Measurements from ENCODE around the gene CDC123.
A peak's percentile ranks its signal among the peaks of the same experiment; 100 is the strongest.
"Not testable (repeated sequence)": the region's sequence is repeated elsewhere in the genome, so short reads cannot be mapped to it uniquely, and the experiment has no call there.

Gene CDC123

DNA sequence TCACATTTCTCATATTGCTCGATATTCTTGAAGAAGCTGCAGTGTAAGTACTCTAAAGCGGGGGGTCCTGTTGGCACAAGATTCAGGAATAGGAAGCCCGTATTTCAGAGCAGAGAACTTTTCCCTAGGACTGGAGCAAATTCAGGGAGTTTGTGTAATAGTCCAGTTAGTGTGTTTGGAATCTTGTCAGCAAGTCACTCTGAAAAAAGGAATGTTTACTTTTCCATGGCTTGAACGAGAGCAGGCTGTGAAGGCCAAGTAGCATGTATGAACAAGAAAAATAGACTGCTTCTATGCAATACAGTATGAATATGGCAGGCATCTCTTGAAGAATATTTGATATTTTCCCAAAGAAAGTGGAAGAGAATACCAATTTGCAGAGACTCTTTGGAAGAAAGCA, 39.8 kb downstream of the CDC123 start:
- DNase-seq (ENCODE audit: low read depth), result no peak

DNA sequence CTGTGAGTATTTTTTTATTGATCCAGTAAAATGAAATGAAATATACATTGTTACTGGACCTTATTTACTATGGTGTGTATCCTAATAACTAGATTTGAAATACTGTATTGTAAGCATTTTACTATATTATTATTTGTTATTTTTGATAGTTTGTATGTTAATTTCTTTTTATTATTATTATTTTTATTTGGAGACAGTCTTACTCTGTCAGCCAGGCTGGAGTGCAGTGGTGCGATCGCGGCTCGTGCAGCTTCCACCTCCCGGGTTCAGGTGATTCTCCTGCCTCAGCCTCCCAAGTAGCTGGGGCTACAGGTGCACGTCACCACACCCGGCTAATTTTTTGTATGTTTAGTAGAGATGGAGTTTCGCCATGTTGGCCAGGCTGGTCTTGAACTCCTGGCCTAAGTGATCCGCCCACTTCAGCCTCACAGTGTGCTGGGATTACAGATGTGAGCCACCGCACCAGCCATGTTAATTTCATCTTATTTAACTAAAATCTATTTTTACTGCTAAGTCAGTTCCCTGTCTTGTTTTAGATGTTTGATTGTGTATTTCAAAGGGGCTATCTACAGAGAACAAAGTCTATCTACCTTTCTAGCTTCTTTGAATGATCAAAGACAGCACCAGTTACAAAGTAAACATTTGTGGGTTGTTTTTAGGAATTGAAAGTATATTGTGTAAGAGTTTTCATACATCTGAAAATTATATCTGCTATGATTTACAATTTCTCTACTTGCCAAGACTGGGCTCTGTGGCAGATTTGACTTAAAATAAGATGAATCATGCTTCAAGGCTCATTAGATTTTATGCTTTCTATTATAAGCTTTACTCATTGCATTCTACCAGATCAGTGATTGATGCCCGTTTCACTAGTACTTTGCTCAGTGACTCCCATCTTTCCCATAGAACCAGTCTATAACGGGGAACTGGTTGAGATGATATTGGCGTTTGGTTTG, 41.6 kb downstream of the CDC123 start:
- no peak for DNase-seq (ENCODE audit: low read depth)

DNA sequence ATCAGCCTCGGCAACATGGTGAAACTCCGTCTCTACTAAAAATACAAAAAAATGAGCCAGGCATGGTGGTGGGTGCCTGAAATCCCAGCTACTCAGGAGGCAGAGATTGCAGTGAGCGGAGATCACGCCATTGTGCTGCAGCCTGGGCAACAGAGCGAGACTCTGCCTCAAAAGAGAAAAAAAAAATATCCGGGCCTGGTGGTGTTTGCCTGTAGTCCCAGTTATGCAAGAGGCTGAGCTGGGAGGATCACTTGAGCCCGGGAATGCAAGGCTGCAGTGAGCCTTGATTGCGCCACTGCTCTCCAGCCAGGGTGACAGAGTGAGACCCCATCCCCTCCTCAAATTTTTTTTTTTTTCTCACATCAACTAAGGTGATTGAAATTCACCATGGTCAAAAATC, 42.8 kb downstream of the CDC123 start:
- DNase-seq (ENCODE audit: low read depth), result no peak

DNA sequence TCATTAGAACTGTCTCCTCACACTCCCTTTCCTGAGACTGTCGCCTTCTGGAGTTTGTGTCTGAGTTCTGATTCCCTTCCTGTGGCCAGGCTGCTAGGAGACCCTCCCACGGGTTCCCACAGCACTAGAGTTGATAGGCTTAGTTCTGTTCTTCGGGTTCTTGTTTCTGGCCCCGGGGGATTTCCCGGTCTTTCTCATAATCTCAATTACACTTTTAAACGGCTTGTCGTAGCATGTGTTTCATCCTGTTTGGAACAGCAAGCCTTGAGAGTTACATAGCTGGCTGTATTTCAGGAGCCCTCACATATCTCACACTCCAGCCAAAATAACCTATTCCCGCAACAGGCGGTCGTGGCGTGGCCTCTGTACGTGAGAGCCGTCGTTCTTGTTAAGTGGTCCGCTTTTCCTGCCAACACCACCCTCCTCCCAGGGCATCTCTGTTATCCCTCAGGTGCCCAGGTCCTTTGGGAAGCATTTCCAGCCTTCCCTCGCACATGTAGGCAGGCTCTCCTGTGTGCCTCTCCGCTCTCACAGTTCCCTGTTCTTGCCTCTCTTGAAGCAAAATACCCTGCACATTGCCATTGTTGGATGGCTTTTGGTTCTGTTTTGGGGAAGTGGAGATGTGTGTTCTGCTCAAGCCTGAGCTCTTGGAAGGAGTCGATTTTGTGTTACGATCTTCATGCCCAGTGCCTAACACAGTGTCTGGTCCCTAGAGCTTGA, 46.0 kb downstream of the CDC123 start:
- no peak for DNase-seq (ENCODE audit: low read depth)

DNA sequence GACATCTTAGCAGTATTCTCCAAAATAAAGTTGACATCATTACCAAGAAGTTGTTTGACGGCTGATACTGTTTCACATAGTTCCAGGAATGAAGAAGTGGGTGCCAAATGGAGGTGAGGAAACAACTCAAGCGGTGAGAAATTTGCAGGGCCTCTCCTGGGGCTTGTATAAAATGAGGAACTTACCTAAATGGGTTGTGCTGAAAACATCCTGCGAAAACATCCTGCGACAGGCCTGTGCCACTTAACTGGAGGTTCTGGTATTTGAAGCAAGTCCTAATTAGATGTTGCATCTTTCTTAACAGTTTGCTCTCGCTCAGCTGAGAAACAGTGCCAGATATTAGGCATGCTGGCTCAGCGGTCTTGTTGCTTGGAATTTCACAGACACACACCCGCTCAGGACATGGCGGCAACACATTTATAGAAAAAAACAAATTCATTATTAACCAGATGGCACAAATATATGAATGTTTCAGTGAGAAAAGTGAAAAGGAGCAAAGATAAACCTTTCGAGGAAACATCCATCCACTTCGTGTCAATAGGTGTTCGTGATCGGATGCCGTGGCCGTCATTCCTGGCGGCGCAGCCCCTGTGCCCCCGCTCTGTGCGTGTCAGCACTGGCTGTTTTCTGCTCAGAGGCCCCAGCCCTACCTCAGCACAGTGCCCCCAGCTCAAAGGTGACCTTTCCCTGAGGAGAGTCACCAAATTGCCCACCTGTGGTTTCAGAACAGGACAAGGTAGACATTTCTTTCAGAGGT, 48.1 kb downstream of the CDC123 start:
- DNase-seq (ENCODE audit: low read depth), result no peak

DNA sequence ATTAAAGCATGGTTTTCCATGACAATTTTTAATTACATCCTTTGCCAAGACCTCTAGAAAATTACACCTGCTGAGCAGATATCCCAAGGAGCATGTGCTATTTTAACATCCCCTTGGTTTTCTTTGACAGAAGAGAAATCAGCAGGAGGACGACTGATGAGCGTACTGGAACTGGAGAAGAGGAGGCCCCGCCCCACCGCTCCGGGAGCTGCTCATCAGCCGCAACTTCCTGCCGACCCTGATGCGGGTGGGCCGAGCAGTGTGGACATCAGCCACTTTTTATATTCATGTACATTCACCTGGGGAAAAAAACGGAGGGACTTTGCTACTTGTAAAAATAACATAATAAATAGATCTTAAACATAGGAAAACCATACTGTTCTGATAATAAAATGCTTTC, 54.2 kb downstream of the CDC123 start:
- no peak for DNase-seq (ENCODE audit: low read depth)

DNA sequence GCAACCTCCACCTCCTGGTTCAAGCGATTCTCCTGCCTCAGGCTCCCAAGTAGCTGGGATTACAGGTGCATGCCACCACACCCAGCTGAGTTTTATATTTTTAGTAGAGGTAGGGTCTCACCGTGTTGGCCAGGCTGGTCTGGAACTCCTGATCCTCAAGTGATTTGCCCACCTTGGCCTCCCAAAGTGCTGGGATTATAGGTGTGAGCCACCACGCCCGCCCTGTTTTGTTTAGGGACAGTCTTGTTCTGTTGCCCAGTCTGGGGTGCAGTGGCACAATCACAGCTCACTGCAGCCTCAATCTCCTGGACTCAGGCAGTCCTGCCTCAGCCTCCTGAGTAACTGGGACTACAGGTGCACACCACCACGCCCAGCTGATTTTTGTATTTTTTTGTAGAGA, 54.7 kb downstream of the CDC123 start:
- DNase-seq (ENCODE audit: low read depth), result not testable (repeated sequence)

DNA sequence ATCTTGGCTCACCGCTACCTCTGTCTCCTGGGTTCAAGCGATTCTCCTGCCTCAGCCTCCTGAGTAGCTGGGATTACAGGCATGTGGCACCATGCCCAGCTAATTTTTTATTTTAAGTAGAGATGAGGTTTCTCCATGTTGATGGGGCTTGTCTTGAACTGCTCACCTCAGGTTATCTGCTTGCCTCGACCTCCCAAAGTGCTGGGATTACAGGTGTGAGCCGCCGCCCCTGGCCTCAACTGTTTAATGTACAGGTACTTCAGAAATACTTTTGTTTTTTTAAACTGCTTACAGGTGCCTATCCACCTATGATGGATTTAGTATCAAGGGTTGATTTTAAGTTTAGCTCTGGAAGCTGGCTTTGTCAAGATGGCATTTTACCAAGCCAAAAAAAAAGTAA, 55.6 kb downstream of the CDC123 start:
- no peak for DNase-seq (ENCODE audit: low read depth)

DNA sequence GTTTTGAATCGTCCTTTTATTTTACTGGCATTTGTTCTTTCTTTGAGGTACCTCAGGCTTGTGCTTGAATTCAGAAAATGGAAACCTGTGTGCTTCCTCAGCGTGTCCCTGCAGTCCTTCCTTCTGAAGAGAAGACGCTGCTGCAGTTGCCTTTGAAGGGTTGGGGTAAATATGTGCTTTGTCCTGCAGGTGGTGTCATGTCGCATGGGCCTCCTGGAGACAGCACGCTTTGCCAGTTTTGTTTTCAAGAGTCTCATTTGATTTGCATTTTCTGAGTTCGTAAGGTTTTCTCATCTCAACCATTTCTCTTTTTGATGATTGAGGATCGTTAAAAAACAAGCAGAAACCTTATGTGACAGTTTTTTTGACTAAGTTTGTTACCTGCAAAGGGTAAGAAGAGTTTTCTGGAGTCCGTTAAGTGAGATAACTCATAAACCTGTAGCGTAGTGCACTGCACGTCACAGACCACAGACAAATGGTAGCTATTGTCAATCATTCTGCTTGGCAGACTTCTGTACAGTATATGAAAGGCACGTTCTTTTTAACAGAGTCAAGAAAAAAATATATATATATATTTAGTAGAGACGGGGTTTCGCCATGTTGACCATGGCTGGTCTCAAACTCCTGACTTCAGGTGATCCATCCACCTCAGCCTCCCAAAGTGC, 57.0 kb downstream of the CDC123 start:
- DNase-seq (ENCODE audit: low read depth), result no peak

DNA sequence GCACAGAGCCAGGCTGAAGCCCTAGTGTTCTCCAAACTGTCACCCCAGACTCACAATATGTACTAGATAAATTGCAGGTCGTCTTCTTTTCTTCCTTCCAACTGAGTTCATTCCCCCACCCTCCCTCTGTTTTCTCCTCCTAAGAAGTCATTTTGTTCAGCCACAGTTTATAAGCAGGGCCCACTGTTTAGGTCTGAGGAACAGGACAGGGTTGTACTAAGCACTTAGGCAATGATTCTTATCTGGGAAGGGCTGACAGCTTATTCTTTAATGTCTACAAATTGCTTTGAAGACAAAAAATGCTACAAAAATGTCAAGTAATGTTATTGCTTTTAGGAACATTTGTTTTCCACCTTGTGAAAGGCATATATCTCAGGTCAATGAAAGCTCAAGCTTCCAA, 59.1 kb downstream of the CDC123 start:
- DNase-seq (ENCODE audit: low read depth), result no peak

DNA sequence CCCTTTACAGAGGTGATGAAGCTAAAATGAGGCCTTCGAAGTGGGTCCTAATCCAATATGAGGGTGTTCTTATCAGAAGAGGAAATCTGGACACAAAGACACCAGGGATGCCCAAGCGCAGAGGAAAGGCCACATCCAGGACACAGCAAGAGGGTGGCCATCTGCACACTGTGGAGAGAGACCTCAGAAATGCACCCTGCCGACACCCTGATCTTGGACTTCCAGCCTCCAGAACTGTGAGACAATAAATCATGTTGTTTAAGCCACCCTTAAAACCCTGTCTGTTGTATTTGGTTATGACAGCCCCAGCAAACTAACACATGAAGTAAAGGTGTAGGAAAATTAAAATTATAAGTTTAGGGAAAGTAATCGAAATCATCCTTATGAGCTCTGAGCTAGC, 64.0 kb downstream of the CDC123 start:
- no peak for DNase-seq (ENCODE audit: low read depth)

DNA sequence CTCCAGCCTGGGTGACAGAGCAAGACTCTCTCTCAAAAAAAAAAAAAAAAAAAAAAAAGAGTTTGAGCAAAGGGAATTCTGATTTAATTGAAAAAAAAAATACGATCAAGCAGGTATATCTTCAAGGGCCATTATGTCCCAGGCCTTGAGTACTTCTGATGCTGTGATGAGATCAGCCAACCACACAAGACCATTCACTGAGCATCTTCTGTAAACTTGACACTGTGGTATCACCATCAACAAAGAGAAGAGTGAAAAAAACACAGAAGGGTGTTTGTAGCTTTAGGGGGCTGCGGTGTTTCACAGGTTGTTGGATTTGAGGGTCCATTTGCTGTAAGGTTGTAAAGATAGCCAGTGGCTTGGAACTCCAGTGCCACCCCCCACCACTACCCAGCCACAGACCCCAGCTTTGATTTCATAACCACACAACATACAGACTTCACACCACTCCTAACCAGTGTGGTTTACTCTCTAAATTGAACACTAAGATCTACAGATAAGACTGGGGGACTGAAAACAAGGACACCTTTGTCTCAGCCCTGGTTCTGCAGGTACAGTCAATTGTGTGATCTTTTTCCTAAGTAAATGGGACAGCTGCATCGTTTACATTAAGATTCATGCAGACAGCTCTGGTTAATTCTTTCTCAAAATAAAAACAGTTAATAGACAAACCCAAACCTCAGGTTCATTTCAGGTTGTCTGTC, 66.4 kb downstream of the CDC123 start:
- no peak for DNase-seq (ENCODE audit: low read depth)

DNA sequence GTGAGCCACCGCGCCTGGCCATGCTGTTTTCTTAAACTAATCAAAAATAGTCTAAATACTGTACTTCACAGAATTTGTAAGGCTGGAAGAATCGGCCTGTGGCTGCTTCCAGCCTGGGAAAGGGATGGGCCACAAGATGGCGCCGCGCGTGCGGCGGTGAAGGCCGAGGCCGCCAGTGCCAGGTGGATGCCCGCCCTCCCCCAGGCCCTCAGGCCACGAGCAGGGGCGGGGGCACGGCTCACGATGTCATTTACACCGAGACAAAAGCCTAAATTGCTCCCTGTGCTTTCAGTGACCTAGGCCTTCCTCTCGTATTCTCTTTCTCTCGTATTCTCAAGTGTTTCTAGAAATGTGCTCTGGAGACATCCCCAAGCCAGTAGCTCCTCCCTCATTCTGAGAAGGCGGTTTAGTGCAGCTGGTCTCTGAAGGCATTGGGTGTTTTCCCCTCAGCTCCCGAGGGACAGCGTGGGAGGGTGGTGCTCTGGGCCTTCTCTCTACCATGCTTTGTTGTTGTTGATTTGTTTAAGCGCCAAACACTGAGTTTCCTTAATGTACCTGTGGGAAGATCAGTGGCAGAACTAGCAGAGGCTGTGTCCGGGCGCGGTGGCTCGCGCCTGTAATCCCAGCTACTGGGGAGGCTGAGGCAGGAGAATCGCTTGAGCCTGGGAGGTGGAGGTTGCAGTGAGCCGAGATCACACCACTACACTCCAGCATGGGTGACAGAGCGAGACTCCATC, 68.4 kb downstream of the CDC123 start:
- peak; percentile 47 for DNase-seq (ENCODE audit: low read depth)

DNA sequence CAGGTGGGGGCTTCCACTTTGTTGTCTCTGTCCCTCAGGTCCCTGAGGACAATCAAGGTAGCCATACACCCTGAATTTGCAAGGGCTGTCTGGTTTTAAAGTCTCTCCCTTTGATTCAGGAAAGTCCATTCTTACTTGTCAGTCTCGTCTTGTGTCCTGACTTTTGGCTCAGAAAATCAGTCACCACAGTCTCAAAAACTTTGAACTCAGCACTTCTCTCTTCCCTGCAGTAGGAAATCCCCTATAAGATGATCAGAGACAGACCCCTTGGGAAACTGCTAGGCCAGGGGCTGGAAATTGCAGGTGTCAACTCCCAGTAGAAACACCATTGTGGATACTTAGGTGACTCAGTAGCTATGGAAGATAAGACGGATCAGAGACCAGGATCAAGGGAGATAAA, 73.1 kb downstream of the CDC123 start:
- DNase-seq (ENCODE audit: low read depth), result no peak

DNA sequence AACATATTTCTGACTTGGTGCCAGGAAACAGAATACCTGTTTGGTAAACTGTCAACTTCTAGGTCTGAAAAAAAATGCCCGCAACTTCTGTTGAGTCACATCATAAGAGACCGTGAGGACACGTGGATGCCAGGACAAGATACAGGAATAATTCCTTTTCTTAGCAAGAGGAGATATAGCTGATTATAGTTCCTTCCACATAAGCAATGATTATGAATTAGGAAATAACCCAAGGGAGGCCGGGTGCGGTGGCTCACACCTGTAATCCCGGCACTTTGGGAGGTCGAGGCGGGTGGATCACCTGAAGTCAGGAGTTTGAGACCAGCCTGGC, 75.2 kb downstream of the CDC123 start:
- DNase-seq (ENCODE audit: low read depth), result no peak

DNA sequence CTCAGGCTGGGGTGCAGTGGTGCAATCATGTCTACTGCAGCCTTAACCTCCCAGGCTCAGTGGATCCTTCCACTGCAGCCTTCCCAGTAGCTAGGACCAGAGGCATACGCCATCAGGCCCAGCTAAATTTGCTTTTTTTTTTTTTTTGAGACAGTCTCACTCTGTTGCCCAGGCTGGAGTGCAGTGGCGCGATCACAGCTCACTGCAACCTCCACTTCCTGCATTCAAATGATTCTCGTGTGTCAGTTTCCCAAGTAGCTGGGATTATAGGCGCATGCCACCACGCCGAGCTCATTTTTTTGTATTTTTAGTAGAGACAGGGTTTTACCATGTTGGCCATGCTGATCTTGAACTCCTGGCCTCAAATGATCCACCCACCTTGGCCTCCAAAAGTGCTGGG, 81.9 kb downstream of the CDC123 start:
- DNase-seq (ENCODE audit: low read depth), result not testable (repeated sequence)

DNA sequence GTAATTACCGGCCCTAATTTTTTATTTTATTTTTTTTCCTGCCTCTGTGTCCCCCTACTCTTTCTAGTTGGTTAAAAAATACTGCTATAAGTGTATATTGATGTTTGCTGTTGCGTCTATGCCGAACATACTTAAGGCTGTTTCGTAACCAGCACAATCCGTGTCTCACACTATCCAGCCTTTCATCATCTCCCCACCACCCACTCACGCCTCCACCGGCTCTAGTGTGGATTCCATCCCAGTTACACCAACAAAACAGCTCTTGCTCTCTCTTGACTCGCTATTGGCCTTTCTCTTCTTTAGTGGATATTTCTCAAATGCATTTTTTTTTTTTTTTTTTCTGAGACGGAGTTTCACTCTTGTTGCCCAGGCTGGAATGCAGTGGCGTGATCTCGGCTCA, 83.3 kb downstream of the CDC123 start:
- no peak for DNase-seq (ENCODE audit: low read depth)

DNA sequence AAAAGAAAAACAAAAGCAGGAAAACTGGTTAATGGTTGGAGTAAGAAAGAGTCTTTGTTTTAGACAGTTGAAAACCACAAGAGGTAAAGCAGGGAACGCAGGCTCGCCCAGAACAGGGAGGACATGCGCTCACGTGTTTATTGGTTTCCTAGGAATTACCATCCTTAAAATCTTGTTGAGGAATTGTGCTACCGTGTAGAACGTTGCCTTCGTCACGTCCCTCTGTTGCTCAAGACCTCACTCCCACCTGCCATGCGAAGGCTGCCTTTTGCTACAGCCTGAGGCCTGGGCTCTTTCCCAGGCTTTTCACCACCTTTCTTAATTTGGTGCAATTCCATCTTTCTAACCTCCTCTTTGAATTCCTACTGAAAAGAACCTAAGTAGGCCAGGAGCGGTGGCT, 91.8 kb downstream of the CDC123 start:
- DNase-seq (ENCODE audit: low read depth), result no peak

DNA sequence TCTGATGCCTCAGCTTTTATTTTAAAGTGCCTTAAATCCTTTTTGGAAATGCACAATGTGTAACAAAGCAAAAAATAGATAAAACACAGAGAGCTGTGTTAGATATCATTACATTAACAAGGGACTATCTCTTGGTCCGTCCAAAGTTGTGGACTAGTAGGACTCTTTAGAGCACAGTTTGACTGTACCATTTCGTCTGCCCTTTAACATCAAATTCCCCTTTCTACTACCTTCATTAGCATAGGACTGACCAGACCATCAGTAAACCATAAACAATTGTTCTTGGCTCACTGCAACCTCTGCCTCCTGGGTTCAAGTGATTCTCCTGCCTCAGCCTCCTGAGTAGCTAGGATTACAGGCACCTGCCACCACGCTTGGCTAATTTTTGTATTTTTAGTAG, 101.8 kb downstream of the CDC123 start:
- not testable (repeated sequence) for DNase-seq (ENCODE audit: low read depth)

DNA sequence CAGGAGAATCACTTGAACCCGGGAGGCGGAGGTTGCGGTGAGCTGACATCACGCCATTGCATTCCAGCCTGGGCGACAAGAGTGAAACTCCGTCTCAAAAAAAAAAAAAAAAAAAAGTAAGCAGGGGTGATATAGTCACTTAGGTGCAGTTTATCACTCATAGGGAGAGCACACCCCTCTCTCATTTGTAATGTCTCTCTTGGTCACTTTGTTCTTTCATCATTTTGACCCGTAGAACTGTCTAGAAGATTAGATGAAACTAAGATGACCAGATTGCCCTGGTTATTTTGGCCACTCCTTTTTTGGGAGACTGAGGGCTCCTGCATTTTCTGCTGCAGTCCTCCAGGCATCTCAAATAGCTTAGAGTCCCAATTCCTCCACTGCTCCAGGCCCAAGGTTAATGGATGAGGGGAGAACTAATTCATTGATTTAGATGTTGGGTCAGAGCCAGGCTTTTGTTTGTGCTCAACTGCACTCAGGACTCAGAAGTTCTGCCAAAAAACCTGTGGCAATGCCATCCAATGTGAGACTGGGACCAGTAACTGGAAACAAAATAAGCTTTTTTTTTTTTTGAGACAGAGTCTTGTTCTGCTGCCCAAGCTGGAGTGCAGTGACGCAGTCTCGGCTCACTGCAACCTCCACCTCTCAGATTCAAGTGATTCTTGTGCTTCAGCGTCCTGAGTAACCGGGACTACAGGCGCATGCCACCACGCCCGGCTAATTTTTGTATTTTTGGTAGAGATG, 103.4 kb downstream of the CDC123 start:
- DNase-seq (ENCODE audit: low read depth), result no peak
